Middle frontal gyrus (tissue), 1 donor: Measurements from ENCODE around the gene PPP2R1B.
A peak's percentile ranks its signal among the peaks of the same experiment; 100 is the strongest.

Experiments
- DNase-seq: peaks from one replicate; pipeline ENCODE4 v3.0.0-alpha.2; 2015; ENCODE audit warnings: low spot score; ENCODE audit errors: extremely low spot score

Gene PPP2R1B

DNA sequence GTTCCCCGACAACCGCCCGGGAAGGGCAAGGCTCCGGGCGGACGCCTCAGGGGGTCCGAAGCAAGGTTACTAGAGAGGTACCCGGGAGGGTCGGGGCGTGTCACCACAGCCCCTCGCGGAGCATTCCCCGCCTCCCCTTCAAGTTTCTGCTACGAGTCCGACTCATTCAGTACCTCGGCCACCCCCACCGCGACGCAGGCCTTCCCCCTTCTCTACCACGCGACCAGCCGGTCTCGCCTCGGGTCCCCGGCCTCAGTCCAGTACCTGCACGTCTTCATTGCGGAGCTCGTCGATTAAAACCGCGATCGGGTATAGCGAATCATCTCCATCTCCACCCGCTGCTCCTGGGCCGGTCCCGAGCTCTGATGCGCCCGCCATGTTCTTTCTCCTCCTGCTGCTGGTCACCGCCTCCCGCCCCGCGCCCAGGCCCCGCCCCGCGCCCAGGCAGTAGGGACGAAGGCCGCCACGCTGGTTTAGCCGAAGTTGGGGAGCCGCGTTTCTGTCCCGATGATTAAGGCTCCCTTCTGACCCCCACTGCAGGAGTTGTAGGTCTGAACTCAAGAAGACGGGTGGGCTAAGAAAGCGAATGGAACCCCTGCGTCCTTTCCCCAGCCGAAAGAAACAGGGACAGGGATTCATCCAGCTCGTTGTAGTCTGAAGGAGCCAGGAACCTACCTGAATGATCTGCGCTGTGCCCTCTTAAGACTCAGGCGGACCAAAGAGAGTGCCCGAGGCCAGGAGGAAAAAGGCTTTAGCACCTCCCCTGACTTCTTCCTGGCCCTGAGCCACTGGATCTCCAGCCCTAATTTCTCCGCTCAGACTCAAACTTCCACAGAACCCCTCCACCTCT is at the start of gene PPP2R1B:
Gene PPP2R1B, minus strand, starts transcription at position 406 of the 850 bp plus-strand sequence. Its CDS starts 28 bp downstream, at position 378.
- DNase-seq: peak; percentile 73

- no peak for DNase-seq
Observed at GRCh38 chr11:111815489-111815888, 49.3 kb upstream of the PPP2R1B start.

- DNase-seq: no peak
Observed at GRCh38 chr11:111814557-111815320, 48.5 kb upstream of the PPP2R1B start.

DNA sequence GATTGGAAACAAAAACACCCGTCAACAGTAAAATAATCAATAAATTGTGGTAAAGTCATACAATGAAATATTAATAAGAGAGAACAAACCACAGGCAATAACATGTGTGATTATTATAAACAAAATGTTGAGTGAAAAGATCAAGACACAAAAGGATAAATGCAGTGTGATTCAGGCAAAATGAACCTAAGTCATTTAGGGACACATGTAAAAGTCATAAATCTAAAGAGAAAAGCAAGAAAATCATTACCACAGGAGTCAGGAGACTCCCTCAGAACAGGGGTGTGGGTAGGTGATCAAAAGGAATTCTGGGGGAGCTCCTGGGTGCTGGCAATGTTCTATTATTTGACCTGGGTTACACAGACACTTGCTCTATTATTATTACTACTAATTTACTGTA is 47.9 kb upstream of the PPP2R1B start:
- no peak for DNase-seq

- no peak for DNase-seq
Observed at GRCh38 chr11:111812211-111812610, 46.0 kb upstream of the PPP2R1B start.

GRCh38 chr11:111811445-111811844 is 45.3 kb upstream of the PPP2R1B start:
- DNase-seq: no peak

DNA sequence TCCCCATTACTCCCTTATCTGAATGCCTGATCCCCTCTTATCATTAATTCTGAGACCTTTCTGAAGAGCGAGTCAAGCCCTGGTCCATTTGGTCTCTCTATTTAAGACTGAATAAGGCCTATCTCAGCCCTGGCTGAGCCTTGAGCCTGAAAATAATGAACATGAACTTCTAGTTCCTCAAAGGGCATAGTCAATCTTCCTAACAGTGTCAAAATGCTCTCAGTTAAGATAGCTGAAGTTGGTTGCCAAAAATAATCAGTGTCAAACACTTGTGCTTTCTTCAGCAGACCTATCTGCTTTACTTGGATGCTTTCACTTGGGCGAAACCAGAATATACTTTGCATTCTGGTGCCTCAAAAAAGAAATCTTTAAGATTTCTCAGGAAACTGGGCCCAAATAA is 42.6 kb upstream of the PPP2R1B start:
- no peak for DNase-seq

GRCh38 chr11:111808063-111808588 is 41.9 kb upstream of the PPP2R1B start:
- no peak for DNase-seq

DNA sequence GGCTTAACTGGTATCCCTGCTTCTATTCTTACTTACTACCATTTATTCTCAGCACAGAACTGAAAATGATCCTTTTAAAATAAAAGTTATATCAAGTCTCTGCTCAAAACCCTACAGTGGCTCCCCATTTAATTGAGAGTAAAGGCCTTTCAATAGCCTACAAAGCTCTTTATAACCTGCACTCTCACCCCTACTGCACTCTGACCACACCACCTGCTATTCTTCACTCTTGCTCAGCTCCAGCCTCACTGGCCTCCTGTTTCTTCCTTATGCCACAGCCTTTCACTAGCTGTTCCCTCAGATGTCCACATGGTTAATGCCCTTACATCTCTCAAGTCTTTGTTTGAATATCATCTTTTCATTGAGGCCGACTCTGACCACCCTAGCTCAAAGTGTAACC is 40.9 kb upstream of the PPP2R1B start:
- DNase-seq: no peak

- no peak for DNase-seq
Observed at GRCh38 chr11:111801135-111801534, 34.9 kb upstream of the PPP2R1B start.

GRCh38 chr11:111798279-111798678 is 32.1 kb upstream of the PPP2R1B start:
- no peak for DNase-seq

GRCh38 chr11:111797145-111797581 is 31.0 kb upstream of the PPP2R1B start:
- no peak for DNase-seq

GRCh38 chr11:111796696-111797095 is 30.5 kb upstream of the PPP2R1B start:
- DNase-seq: no peak

DNA sequence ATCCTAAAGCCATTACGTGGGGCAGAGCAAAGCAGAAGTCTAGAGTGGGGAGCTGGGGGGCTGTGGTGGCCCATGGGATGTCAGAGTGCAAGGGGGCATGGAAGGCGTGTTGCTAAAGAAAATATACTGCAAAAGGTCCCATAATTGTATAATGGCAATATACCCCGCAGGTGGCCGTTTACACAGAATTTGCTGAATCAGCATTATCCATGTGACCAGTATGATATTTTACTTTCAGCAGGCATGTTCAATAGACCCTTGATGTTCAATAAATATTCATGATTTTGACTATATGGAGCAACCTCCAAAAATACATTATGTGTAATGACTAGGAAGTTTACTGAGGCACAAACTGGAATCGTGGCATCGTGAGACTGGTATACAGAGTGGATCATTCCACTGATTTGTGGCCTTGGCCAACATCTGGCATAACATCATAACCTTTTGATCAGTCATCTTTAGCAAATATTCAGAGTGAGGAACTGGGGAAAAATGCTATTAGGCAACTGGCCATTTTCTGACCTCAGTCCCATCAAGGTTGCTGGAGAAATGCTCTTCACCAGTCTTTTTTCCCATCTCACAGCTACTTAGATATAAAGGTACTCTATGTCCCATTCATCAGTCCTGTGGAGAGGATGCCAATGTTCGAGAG is 29.3 kb upstream of the PPP2R1B start:
- no peak for DNase-seq

GRCh38 chr11:111793863-111794262 is 27.7 kb upstream of the PPP2R1B start:
- DNase-seq: no peak

DNA sequence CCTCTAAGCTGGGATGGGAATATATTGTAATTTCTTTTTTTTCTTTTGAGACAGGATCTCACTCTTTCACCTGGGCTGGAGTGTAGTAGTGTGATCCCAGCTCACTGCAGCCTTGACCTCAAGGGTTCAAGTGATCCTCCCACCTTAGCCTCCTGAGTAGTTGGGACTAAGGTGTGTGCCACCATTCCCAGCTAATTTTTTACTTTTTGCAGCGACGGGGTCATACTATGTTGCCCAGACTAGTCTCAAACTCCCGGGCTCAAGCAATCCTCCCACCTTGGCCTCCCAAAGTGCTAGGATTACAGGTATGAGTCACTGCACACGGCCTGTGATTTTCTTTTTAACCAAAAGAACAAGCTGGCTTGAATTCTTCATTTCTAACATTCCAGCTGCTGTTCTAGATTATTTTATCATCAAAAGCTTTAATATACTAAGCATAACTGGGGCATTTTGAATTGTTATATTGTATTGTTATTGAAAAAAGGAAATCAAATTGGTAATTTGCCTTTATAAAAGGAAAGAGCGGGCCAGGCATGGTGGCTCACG is 26.8 kb upstream of the PPP2R1B start:
- DNase-seq: no peak

- DNase-seq: no peak
Observed at GRCh38 chr11:111792314-111792713, 26.1 kb upstream of the PPP2R1B start.

DNA sequence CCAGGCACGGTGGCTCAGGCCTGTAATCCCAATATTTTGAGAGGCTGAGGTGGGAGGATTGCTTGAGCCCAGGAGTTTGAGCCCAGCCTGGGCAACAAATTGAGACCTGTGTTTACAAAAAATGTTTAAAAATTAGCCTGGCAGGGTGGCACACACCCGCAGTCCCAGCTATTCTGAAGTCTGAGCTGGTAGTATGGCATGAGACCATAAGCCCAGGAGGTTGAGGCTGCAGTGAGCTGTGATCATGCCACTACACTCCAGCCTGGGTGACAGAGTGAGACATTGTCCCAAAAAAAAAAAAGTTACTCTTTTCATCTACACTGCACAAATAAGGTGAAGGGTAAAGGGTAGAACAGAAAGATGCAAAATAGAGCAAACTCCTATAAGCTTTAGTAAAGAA is 22.3 kb upstream of the PPP2R1B start:
- no peak for DNase-seq

DNA sequence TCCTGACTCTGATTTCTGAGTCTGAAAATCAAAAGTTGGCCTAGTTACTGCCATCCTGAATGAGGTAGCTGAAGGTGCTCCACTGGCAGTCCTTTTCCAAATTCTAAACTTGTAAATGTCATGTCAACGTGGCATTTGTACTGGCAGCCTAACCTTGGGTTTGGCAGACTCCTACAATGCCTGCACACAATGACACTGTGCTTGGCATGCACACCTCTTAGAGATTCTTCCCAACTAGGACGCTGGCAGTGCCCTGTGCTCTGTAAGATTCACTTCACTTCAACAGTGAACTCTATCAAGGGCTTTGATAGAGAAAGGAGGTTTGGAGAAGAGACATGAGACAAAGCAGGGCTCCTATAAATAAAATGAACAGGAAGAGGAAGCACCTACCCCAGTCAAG is 21.9 kb upstream of the PPP2R1B start:
- no peak for DNase-seq

- no peak for DNase-seq
Observed at GRCh38 chr11:111785886-111786412, 19.8 kb upstream of the PPP2R1B start.

GRCh38 chr11:111785076-111785475 is 18.9 kb upstream of the PPP2R1B start:
- no peak for DNase-seq
